ENCODE measurements around the gene TLR9. TPM values are rescaled to one million over a fixed set of nuclear protein-coding genes. Genes with fewer than 3 reads are reported as not detected.

Gene TLR9
- total and polyA plus RNA-seq, 12 donors, result 0.06 to 0.46 (median 0.28) TPM; not detected in 3

GRCh38 chr3:52227766-52228165 lies 2.3 kb upstream of the TLR9 start:
- no peaks in the 10 kb centered on the region for H3K27me3 ChIP-seq
- H3K4me3 ChIP-seq, result no peak overlapping the region
- 80 to 82% methylated on average over 7 of the region's 7 CpGs for WGBS, 2 donors
- DNase-seq (no peak), ATAC-seq (no peak)
- no peak for TF ChIP-seq CTCF (IDR thresholded peaks at IDR 0.05)
- no peaks in the 10 kb centered on the region for H3K9me3 ChIP-seq
- H3K36me3 ChIP-seq, result peaks cover 0 to 60% (median 45%) of the 10 kb centered on the region in 9 donors
- peaks cover under 1 to 26% (median 11%) of the 10 kb centered on the region in 9 donors for H3K4me1 ChIP-seq
- H3K27ac ChIP-seq, result no peak overlapping the region
- intact Hi-C loops (cut with DNase I), result loop anchor here in 1 of 10 donors (2.0 kb wide), 1 partner anchor 109 kb away; no protein-coding TSS in a partner anchor

- ATAC-seq (no peak), DNase-seq (no peak)
- WGBS, 2 donors, result 88 to 91% methylated on average over 4 of the region's 4 CpGs
- peak in 1 of 9 donors; percentile 8 for TF ChIP-seq CTCF (IDR thresholded peaks at IDR 0.05)
- peaks cover 0 to 22% (median 10%) of the 10 kb centered on the region in 9 donors for H3K4me1 ChIP-seq
- H3K9me3 ChIP-seq, result no peaks in the 10 kb centered on the region
- peaks cover 0 to 54% (median 43%) of the 10 kb centered on the region in 9 donors for H3K36me3 ChIP-seq
- intact Hi-C loops (cut with DNase I), result no loop called here
- no peak overlapping the region for H3K27ac ChIP-seq
- H3K27me3 ChIP-seq, result no peaks in the 10 kb centered on the region
- no peak overlapping the region for H3K4me3 ChIP-seq
Observed at GRCh38 chr3:52227117-52227516, 1.7 kb upstream of the TLR9 start.

GRCh38 chr3:52226229-52226817 lies 878 bp upstream of the TLR9 start:
- whole genome bisulfite sequencing, 2 donors, result 89 to 90% methylated on average over 5 of the region's 5 CpGs
- ATAC-seq (no peak), DNase-seq (no peak)

More at GRCh38 chr3:52226229-52226817, 878 bp upstream of the TLR9 start:
- TF ChIP-seq CTCF (IDR thresholded peaks at IDR 0.05), result no peak
- intact Hi-C loops (cut with DNase I), result no loop called here
- H3K27me3 ChIP-seq, result no peaks in the 10 kb centered on the region
- peaks cover 0 to 21% (median 8%) of the 10 kb centered on the region in 9 donors for H3K4me1 ChIP-seq
- H3K9me3 ChIP-seq, result no peaks in the 10 kb centered on the region
- peak overlapping the region in 1 of 10 donors; percentile 20 for H3K27ac ChIP-seq
- H3K36me3 ChIP-seq, result peaks cover 0 to 46% (median 37%) of the 10 kb centered on the region in 9 donors
- H3K4me3 ChIP-seq, result no peak overlapping the region
